Osteoblast (primary cell): Measurements from ENCODE around the gene SLC8A2. TPM values are rescaled to one million over a fixed set of nuclear protein-coding genes. Genes with fewer than 3 reads are reported as not detected.

Experiments
- DNase-seq: peaks from one replicate; pipeline ENCODE4 v3.0.0; 2011; ENCODE audit warnings: low spot score, mixed read lengths; ENCODE audit not compliant: insufficient read length; ENCODE audit errors: missing footprints
- H2AFZ ChIP-seq: 2 replicates; pipeline ENCODE4 v1.6.0; 2011; ENCODE audit warnings: mild to moderate bottlenecking, low read length
- H3K27ac ChIP-seq: 2 replicates; pipeline ENCODE4 v1.5.1; 2011; ENCODE audit warnings: mild to moderate bottlenecking, low read depth, low read length, moderate library complexity
- H3K27me3 ChIP-seq: 2 replicates; pipeline ENCODE4 v1.6.0; 2012; ENCODE audit warnings: mild to moderate bottlenecking, control low read depth, inconsistent platforms, low read length, moderate library complexity; ENCODE audit not compliant: insufficient read depth
- H3K36me3 ChIP-seq: 2 replicates; pipeline ENCODE4 v1.5.1; 2011; ENCODE audit warnings: mild to moderate bottlenecking, low read length, control low read depth, moderate library complexity; ENCODE audit not compliant: insufficient read depth
- H3K4me1 ChIP-seq: 2 replicates; pipeline ENCODE4 v1.5.1; 2011; ENCODE audit warnings: mild to moderate bottlenecking, low read length, control low read depth, moderate library complexity; ENCODE audit not compliant: insufficient read depth
- H3K4me2 ChIP-seq: 2 replicates; pipeline ENCODE4 v1.6.0; 2011; ENCODE audit warnings: mild to moderate bottlenecking, low read length; ENCODE audit not compliant: insufficient read depth
- H3K4me3 ChIP-seq: fragments of 200-600 bp; sonication (generic); 3 replicates; pipeline ENCODE4 v1.5.1; 2012; ENCODE audit warnings: mild to moderate bottlenecking, low read length, inconsistent platforms; ENCODE audit not compliant: insufficient read depth
- H3K79me2 ChIP-seq: 2 replicates; pipeline ENCODE4 v1.6.0; 2012; ENCODE audit warnings: mild to moderate bottlenecking, low read length, control low read depth, inconsistent platforms; ENCODE audit not compliant: insufficient read depth
- H3K9me3 ChIP-seq: 2 replicates; pipeline ENCODE4 v1.5.1; 2011; ENCODE audit warnings: low read depth, low read length, control low read depth
- H4K20me1 ChIP-seq: 2 replicates; pipeline ENCODE4 v1.6.0; 2012; ENCODE audit warnings: mild to moderate bottlenecking, low read length, control low read depth; ENCODE audit not compliant: insufficient read depth
- CTCF ChIP-seq: IDR thresholded peaks from 2 replicates; pipeline ENCODE4 v1.5.1; 2011; ENCODE audit warnings: mild to moderate bottlenecking, low read depth, low read length, moderate library complexity; ENCODE audit errors: extremely low read depth
- total RNA-seq: library from RNA; depleted of rRNA; stranded (reverse); fragments of >200 nt; gene quantifications from 2 replicates; pipeline ENCODE4 v1.2.3, GENCODE V29; 2012

The SLC8A2 gene
- total RNA-seq, 1 donor = 0.36 TPM

GRCh38 chr19:47514151-47514868 lies 42.6 kb upstream of the SLC8A2 start:
- Histone ChIP-seq H3K4me3 (peak overlapping the region; percentile 95), H2AFZ (peak overlapping the region; percentile 64), H3K4me2 (peak overlapping the region; percentile 87), H3K79me2 (peaks cover 55% of the 10 kb centered on the region), H3K36me3 (no peaks in the 10 kb centered on the region), H4K20me1 (peaks cover 38% of the 10 kb centered on the region), H3K27me3 (no peaks in the 10 kb centered on the region), H3K4me1 (peaks cover 51% of the 10 kb centered on the region), H3K27ac (peak overlapping the region; percentile 99), H3K9me3 (no peaks in the 10 kb centered on the region)
- no peak for TF ChIP-seq CTCF
- DNase-seq = peak; percentile 90

GRCh38 chr19:47512948-47513319 lies 41.2 kb upstream of the SLC8A2 start:
- peak overlapping the region; percentile 95 for H3K4me3 ChIP-seq

GRCh38 chr19:47512183-47512947 lies 40.7 kb upstream of the SLC8A2 start:
- Histone ChIP-seq H3K27me3 (no peaks in the 10 kb centered on the region), H3K9me3 (no peaks in the 10 kb centered on the region), H3K36me3 (no peaks in the 10 kb centered on the region), H3K4me3 (peak overlapping the region; percentile 95), H3K27ac (peak overlapping the region; percentile 39), H3K4me1 (peaks cover 52% of the 10 kb centered on the region), H3K79me2 (peaks cover 74% of the 10 kb centered on the region), H2AFZ (no peak overlapping the region), H4K20me1 (peaks cover 56% of the 10 kb centered on the region), H3K4me2 (peak overlapping the region; percentile 87)
- no peak for DNase-seq
- no peak for TF ChIP-seq CTCF

More at GRCh38 chr19:47512948-47513319, 41.2 kb upstream of the SLC8A2 start:
- Histone ChIP-seq H3K27ac (peak overlapping the region; percentile 39), H4K20me1 (peaks cover 50% of the 10 kb centered on the region), H3K9me3 (no peaks in the 10 kb centered on the region), H3K79me2 (peaks cover 69% of the 10 kb centered on the region), H3K4me2 (peak overlapping the region; percentile 87), H3K4me1 (peaks cover 52% of the 10 kb centered on the region), H2AFZ (no peak overlapping the region), H3K36me3 (no peaks in the 10 kb centered on the region), H3K27me3 (no peaks in the 10 kb centered on the region)
- TF ChIP-seq CTCF = no peak
- no peak for DNase-seq

- no peaks in the 10 kb centered on the region for H3K27me3 ChIP-seq
- peak overlapping the region; percentile 39 for H3K27ac ChIP-seq
- peaks cover 52% of the 10 kb centered on the region for H3K4me1 ChIP-seq
- peaks cover 81% of the 10 kb centered on the region for H3K79me2 ChIP-seq
- peak overlapping the region; percentile 8 for H3K4me3 ChIP-seq
- peak overlapping the region; percentile 87 for H3K4me2 ChIP-seq
- H2AFZ ChIP-seq = no peak overlapping the region
- DNase-seq = peak; percentile 77
- no peak for TF ChIP-seq CTCF
- H3K36me3 ChIP-seq = peaks cover under 1% of the 10 kb centered on the region
- H4K20me1 ChIP-seq = peaks cover 63% of the 10 kb centered on the region
- no peaks in the 10 kb centered on the region for H3K9me3 ChIP-seq
Observed at GRCh38 chr19:47511681-47512080, 40.0 kb upstream of the SLC8A2 start.
